Measurements from ENCODE around the gene MACF1.
"Not testable (repeated sequence)": the region's sequence is repeated elsewhere in the genome, so short reads cannot be mapped to it uniquely, and the experiment has no call there.

Gene MACF1

DNA sequence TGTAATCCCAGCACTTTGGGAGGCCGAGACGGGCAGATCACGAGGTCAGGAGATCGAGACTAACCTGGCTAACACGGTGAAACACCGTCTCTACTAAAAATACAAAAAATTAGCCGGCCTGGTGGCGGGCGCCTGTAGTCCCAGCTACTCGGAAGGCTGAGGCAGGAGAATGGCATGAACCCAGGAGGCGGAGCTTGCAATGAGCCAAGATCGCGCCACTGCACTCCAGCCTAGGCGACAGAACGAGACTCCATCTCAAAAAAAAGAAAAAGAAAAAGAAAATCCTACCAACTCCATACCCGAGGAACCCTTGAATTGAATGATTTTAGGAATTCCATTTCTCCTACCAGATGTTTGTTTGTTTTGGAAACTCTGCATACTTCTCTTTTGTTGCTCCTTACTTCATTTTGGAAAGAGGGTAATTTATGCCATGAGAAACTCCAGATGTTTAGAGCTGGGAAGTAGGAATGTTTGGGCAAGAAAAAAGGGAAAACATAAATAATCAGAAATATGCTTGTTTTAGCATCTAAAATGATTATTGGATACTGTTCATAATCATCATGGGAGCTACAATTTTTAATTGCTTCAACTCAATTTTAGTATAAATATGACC is 262.7 kb downstream of the MACF1 start:
- 100% methylated on average over 4 of the region's 16 CpGs for WGBS (ENCODE audit: insufficient coverage)
- DNase-seq; POLR2A ChIA-PET; H3K4me1 ChIP-seq (ENCODE audit: control extremely low read depth in 1 of 4, control insufficient read depth in 4 of 4, insufficient read depth in 4 of 4, low read length in 3 of 4); H3K4me3 ChIP-seq (ENCODE audit: control insufficient read depth in 1 of 7, extremely low read depth in 1 of 7, insufficient read depth in 4 of 7, low read depth in 2 of 7, low read length in 6 of 7); H3K9me3 ChIP-seq (ENCODE audit: control extremely low read depth in 1 of 5, control insufficient read depth in 4 of 5, insufficient read depth in 2 of 5, low read depth in 1 of 5, low read length in 4 of 5); H3K27ac ChIP-seq (ENCODE audit: insufficient read depth in 1 of 2, low read depth in 1 of 2, low read length in 2 of 2, poor library complexity in 1 of 2, severe bottlenecking in 2 of 2); H3K27me3 ChIP-seq (replicated peaks in 2 of 5; ENCODE audit: control insufficient read depth in 4 of 5, insufficient read depth in 5 of 5, low read length in 4 of 5): not testable (repeated sequence)
- peaks cover 40 to 95% (median 69%) of the 10 kb centered on the region in 4 experiments for H3K36me3 ChIP-seq (ENCODE audit: control insufficient read depth in 4 of 4, insufficient read depth in 4 of 4, low read length in 3 of 4)
- CTCF ChIA-PET = interaction anchor here (1.7 kb wide), 1 partner anchor 72 kb away, joined by 6 read pairs; no protein-coding TSS in a partner anchor

DNA sequence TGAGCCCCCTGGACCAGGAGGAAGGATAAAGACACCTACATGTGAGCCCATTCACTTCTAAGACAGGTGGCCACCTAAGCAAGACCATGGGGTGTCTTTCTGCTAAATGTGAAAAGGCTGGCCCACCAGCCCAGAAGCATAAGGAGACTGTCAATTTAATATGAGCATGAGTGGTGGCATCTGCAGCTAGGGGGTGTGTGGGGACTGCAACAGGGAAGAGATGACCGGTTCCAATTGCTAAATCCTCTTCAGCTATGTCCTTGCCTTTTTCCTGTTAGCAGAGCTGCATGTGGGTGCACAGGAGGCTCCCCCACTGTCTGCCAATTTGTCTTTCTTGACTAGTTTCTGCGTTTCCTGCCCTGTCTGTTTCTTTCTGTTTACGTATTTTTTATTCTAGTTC is 264.7 kb downstream of the MACF1 start:
- Histone ChIP-seq H3K27ac (ENCODE audit: insufficient read depth in 1 of 2, low read depth in 1 of 2, low read length in 2 of 2, poor library complexity in 1 of 2, severe bottlenecking in 2 of 2) (no peak overlapping the region), H3K4me1 (ENCODE audit: control extremely low read depth in 1 of 4, control insufficient read depth in 4 of 4, insufficient read depth in 4 of 4, low read length in 3 of 4) (no peaks in the 10 kb centered on the region), H3K4me3 (ENCODE audit: control insufficient read depth in 1 of 7, extremely low read depth in 1 of 7, insufficient read depth in 4 of 7, low read depth in 2 of 7, low read length in 6 of 7) (no peak overlapping the region), H3K36me3 (ENCODE audit: control insufficient read depth in 4 of 4, insufficient read depth in 4 of 4, low read length in 3 of 4) (peaks cover 35 to 90% (median 61%) of the 10 kb centered on the region in 4 experiments), H3K27me3 (replicated peaks in 2 of 5; ENCODE audit: control insufficient read depth in 4 of 5, insufficient read depth in 5 of 5, low read length in 4 of 5) (no peaks in the 10 kb centered on the region), H3K9me3 (ENCODE audit: control extremely low read depth in 1 of 5, control insufficient read depth in 4 of 5, insufficient read depth in 2 of 5, low read depth in 1 of 5, low read length in 4 of 5) (no peaks in the 10 kb centered on the region)
- POLR2A ChIA-PET = no interaction called here
- CTCF ChIA-PET = interaction anchor here (1.0 to 1.7 kb wide), 3 partner anchors 12 to 21 kb away, joined by 4 to 6 read pairs (median 4); no protein-coding TSS in a partner anchor
- DNase-seq = no peak
- 93% methylated on average over 3 of the region's 3 CpGs for WGBS (ENCODE audit: insufficient coverage)

DNA sequence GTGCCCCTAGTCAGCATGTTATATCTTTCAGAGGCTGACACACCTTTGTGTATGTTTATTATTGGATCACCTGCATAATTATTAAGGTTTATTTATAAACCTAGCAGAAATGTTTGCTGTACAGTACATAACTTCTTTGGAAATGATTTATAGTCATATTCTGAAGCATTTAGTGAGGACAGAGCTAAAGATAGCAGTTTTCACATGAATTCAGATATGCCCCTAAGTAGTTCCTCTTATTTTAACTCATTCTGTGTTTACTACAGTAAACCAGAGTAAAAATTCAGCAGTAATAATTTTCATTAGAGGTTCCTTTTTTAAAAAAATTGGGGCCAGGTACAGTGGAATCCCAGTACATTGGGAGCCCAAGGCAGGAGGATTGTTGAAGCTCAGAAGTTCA is 265.5 kb downstream of the MACF1 start:
- DNase-seq = no peak
- Histone ChIP-seq H3K27ac (ENCODE audit: insufficient read depth in 1 of 2, low read depth in 1 of 2, low read length in 2 of 2, poor library complexity in 1 of 2, severe bottlenecking in 2 of 2) (no peak overlapping the region), H3K36me3 (ENCODE audit: control insufficient read depth in 4 of 4, insufficient read depth in 4 of 4, low read length in 3 of 4) (peaks cover 36 to 89% (median 63%) of the 10 kb centered on the region in 4 experiments), H3K4me3 (ENCODE audit: control insufficient read depth in 1 of 7, extremely low read depth in 1 of 7, insufficient read depth in 4 of 7, low read depth in 2 of 7, low read length in 6 of 7) (no peak overlapping the region), H3K9me3 (ENCODE audit: control extremely low read depth in 1 of 5, control insufficient read depth in 4 of 5, insufficient read depth in 2 of 5, low read depth in 1 of 5, low read length in 4 of 5) (no peaks in the 10 kb centered on the region), H3K27me3 (replicated peaks in 2 of 5; ENCODE audit: control insufficient read depth in 4 of 5, insufficient read depth in 5 of 5, low read length in 4 of 5) (no peaks in the 10 kb centered on the region), H3K4me1 (ENCODE audit: control extremely low read depth in 1 of 4, control insufficient read depth in 4 of 4, insufficient read depth in 4 of 4, low read length in 3 of 4) (no peaks in the 10 kb centered on the region)
- CTCF ChIA-PET = interaction anchor here (1.0 to 1.7 kb wide), 4 partner anchors 11 to 211 kb away, joined by 3 to 6 read pairs (median 4); no protein-coding TSS in a partner anchor
- POLR2A ChIA-PET = no interaction called here

DNA sequence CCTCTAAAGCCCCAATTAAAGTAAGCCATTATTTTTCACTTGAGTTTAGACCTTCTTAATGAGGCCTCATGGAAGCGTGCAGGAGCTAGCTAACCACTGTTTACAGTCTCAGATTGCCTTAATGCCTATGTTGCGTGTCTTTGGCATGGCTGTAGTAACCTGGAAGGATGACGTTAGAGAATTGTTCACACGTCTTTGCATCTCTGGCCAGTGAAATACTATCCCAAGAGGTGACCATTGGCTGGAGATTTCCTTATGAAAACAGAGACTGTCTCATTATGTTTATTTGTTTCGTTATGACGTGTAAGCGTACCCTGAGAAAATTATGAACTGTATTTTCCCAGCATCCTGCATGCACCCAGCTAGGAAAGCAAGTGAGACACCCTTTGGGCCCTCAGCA is 268.3 kb downstream of the MACF1 start:
- 98% methylated on average over 7 of the region's 7 CpGs for WGBS (ENCODE audit: insufficient coverage)
- H3K36me3 ChIP-seq (ENCODE audit: control insufficient read depth in 4 of 4, insufficient read depth in 4 of 4, low read length in 3 of 4) = peaks cover 30 to 84% (median 56%) of the 10 kb centered on the region in 4 experiments
- ChIA-PET POLR2A (no interaction called here), CTCF (interaction anchor here (1.0 to 1.4 kb wide), 3 partner anchors 47 to 67 kb away, joined by 3 read pairs; no protein-coding TSS in a partner anchor)
- H3K27ac ChIP-seq (ENCODE audit: insufficient read depth in 1 of 2, low read depth in 1 of 2, low read length in 2 of 2, poor library complexity in 1 of 2, severe bottlenecking in 2 of 2) = no peak overlapping the region
- H3K27me3 ChIP-seq (replicated peaks in 2 of 5; ENCODE audit: control insufficient read depth in 4 of 5, insufficient read depth in 5 of 5, low read length in 4 of 5) = no peaks in the 10 kb centered on the region
- no peaks in the 10 kb centered on the region for H3K9me3 ChIP-seq (ENCODE audit: control extremely low read depth in 1 of 5, control insufficient read depth in 4 of 5, insufficient read depth in 2 of 5, low read depth in 1 of 5, low read length in 4 of 5)
- H3K4me3 ChIP-seq (ENCODE audit: control insufficient read depth in 1 of 7, extremely low read depth in 1 of 7, insufficient read depth in 4 of 7, low read depth in 2 of 7, low read length in 6 of 7) = no peak overlapping the region
- H3K4me1 ChIP-seq (ENCODE audit: control extremely low read depth in 1 of 4, control insufficient read depth in 4 of 4, insufficient read depth in 4 of 4, low read length in 3 of 4) = no peaks in the 10 kb centered on the region
- DNase-seq = no peak

DNA sequence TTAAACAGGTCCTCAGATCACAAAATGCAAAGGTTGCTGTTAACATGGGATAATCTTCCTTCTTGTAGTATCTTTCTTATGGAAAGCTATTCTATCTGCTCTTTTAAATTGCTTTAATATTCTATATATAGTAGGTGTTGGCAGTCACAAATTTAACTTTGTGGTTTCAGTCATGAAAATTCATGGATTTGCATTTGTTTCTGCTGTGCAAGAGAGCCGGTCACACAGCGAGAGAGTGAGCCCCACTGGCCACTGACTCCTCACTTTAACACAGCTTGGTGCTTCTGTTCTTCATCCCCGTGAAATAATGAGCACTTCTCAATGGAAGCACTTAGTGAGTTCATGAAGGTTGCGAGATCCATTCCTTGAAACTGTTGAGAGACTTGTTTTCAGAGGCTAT is 268.8 kb downstream of the MACF1 start:
- ChIA-PET CTCF (interaction anchor here (1.0 to 1.4 kb wide), 2 partner anchors 48 to 62 kb away, joined by 3 read pairs; no protein-coding TSS in a partner anchor), POLR2A (no interaction called here)
- no peak overlapping the region for H3K4me3 ChIP-seq (ENCODE audit: control insufficient read depth in 1 of 7, extremely low read depth in 1 of 7, insufficient read depth in 4 of 7, low read depth in 2 of 7, low read length in 6 of 7)
- DNase-seq = no peak
- H3K36me3 ChIP-seq (ENCODE audit: control insufficient read depth in 4 of 4, insufficient read depth in 4 of 4, low read length in 3 of 4) = peaks cover 30 to 82% (median 54%) of the 10 kb centered on the region in 4 experiments
- no peaks in the 10 kb centered on the region for H3K27me3 ChIP-seq (replicated peaks in 2 of 5; ENCODE audit: control insufficient read depth in 4 of 5, insufficient read depth in 5 of 5, low read length in 4 of 5)
- WGBS (ENCODE audit: insufficient coverage) = 100% methylated on average over 3 of the region's 4 CpGs
- H3K27ac ChIP-seq (ENCODE audit: insufficient read depth in 1 of 2, low read depth in 1 of 2, low read length in 2 of 2, poor library complexity in 1 of 2, severe bottlenecking in 2 of 2) = no peak overlapping the region
- H3K4me1 ChIP-seq (ENCODE audit: control extremely low read depth in 1 of 4, control insufficient read depth in 4 of 4, insufficient read depth in 4 of 4, low read length in 3 of 4) = no peaks in the 10 kb centered on the region
- no peaks in the 10 kb centered on the region for H3K9me3 ChIP-seq (ENCODE audit: control extremely low read depth in 1 of 5, control insufficient read depth in 4 of 5, insufficient read depth in 2 of 5, low read depth in 1 of 5, low read length in 4 of 5)

DNA sequence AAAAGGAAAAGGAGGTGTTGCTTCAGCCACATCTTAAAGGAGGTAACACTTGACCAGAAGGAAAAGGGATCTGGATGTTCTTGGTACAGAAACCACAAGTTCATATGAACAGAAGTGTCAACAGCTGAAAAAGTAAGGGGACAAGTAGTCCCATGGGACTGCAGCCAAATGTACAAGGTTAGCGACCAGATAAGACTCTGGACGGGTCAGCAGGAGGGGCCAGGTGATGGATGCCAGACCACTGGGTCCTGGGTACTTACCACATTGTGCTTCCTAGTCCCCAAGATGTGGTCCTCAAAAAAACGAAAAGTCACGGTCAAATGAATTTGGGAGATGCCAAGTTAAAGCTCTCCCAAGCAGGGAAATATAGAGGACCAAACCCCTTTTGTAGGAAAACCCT is 270.3 kb downstream of the MACF1 start:
- H3K27ac ChIP-seq (ENCODE audit: insufficient read depth in 1 of 2, low read depth in 1 of 2, low read length in 2 of 2, poor library complexity in 1 of 2, severe bottlenecking in 2 of 2) = no peak overlapping the region
- no peaks in the 10 kb centered on the region for H3K4me1 ChIP-seq (ENCODE audit: control extremely low read depth in 1 of 4, control insufficient read depth in 4 of 4, insufficient read depth in 4 of 4, low read length in 3 of 4)
- peaks cover 21 to 79% (median 47%) of the 10 kb centered on the region in 4 experiments for H3K36me3 ChIP-seq (ENCODE audit: control insufficient read depth in 4 of 4, insufficient read depth in 4 of 4, low read length in 3 of 4)
- no peak for DNase-seq
- no peak overlapping the region for H3K4me3 ChIP-seq (ENCODE audit: control insufficient read depth in 1 of 7, extremely low read depth in 1 of 7, insufficient read depth in 4 of 7, low read depth in 2 of 7, low read length in 6 of 7)
- H3K9me3 ChIP-seq (ENCODE audit: control extremely low read depth in 1 of 5, control insufficient read depth in 4 of 5, insufficient read depth in 2 of 5, low read depth in 1 of 5, low read length in 4 of 5) = no peaks in the 10 kb centered on the region
- no peaks in the 10 kb centered on the region for H3K27me3 ChIP-seq (replicated peaks in 2 of 5; ENCODE audit: control insufficient read depth in 4 of 5, insufficient read depth in 5 of 5, low read length in 4 of 5)
- ChIA-PET CTCF (no interaction called here), POLR2A (no interaction called here)
- WGBS (ENCODE audit: insufficient coverage) = 96% methylated on average over 2 of the region's 4 CpGs

DNA sequence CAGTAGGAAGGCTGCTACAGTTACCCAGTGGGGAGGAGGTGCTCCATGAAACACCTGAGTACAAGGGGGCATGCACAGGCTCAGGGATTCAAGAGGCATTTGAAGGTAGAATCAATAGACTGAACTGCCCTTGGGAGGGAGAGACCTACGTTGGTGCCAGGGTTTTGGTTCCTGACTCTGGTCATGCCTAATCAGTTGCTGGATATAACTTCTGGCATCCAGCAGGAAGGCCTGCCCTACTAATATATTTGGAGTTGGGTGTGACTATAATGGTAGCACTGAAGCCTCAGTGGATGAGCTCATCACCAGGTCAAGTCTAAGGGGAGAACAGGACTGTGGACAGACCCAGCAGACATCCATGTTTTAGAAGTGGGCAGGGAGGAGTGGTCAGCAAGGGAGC is 271.1 kb downstream of the MACF1 start:
- H3K4me3 ChIP-seq (ENCODE audit: control insufficient read depth in 1 of 7, extremely low read depth in 1 of 7, insufficient read depth in 4 of 7, low read depth in 2 of 7, low read length in 6 of 7); DNase-seq; H3K27me3 ChIP-seq (replicated peaks in 2 of 5; ENCODE audit: control insufficient read depth in 4 of 5, insufficient read depth in 5 of 5, low read length in 4 of 5); H3K27ac ChIP-seq (ENCODE audit: insufficient read depth in 1 of 2, low read depth in 1 of 2, low read length in 2 of 2, poor library complexity in 1 of 2, severe bottlenecking in 2 of 2); H3K4me1 ChIP-seq (ENCODE audit: control extremely low read depth in 1 of 4, control insufficient read depth in 4 of 4, insufficient read depth in 4 of 4, low read length in 3 of 4); H3K9me3 ChIP-seq (ENCODE audit: control extremely low read depth in 1 of 5, control insufficient read depth in 4 of 5, insufficient read depth in 2 of 5, low read depth in 1 of 5, low read length in 4 of 5); POLR2A ChIA-PET; CTCF ChIA-PET: not testable (repeated sequence)
- WGBS (ENCODE audit: insufficient coverage) = 71% methylated on average over 1 of the region's 1 CpG
- H3K36me3 ChIP-seq (ENCODE audit: control insufficient read depth in 4 of 4, insufficient read depth in 4 of 4, low read length in 3 of 4) = peaks cover 19 to 79% (median 50%) of the 10 kb centered on the region in 4 experiments
